Stimulated activated CD8-positive, alpha-beta memory T cell treated with anti-CD3 and anti-CD28 coated beads, Interleukin-7, amount 100 ng/mL, for 4 hours (primary cell): ENCODE measurements around the gene CPED1.

Source experiments
- DNase-seq, 2 donors: peaks; one replicate each; pipeline ENCODE4 v3.0.0-alpha.2; 2020; ENCODE audit warnings: low read depth in 2 of 2

Gene CPED1

GRCh38 chr7:120988591-120989256 lies at the start of gene CPED1:
Gene CPED1, plus strand, starts transcription at chr7:120988711. Its CDS starts 911 bp downstream, at chr7:120989622.
- peak in 1 of 2 donors; percentile 14 for DNase-seq

- no peak for DNase-seq
These were observed 49.2 kb upstream of the CPED1 start for GRCh38 chr7:120939345-120939744.

GRCh38 chr7:120941064-120941463 lies 47.4 kb upstream of the CPED1 start:
- no peak for DNase-seq

- DNase-seq, result no peak
These were observed 46.7 kb upstream of the CPED1 start for GRCh38 chr7:120941856-120942255.

GRCh38 chr7:120942861-120943260 lies 45.6 kb upstream of the CPED1 start:
- DNase-seq, result no peak

GRCh38 chr7:120944826-120945562 lies 43.5 kb upstream of the CPED1 start:
- DNase-seq, result no peak

GRCh38 chr7:120947980-120948379 lies 40.5 kb upstream of the CPED1 start:
- DNase-seq, result no peak

- no peak for DNase-seq
These were observed 39.1 kb upstream of the CPED1 start for GRCh38 chr7:120949393-120949911.

- no peak for DNase-seq
These were observed 38.4 kb upstream of the CPED1 start for GRCh38 chr7:120949998-120950538.

GRCh38 chr7:120950539-120951308 lies 37.8 kb upstream of the CPED1 start, which contains the start of gene ING3:
Gene ING3, plus strand, starts transcription at chr7:120950777. Its CDS starts 120 bp downstream, at chr7:120950897.
- DNase-seq, result peak; percentile 94 to 97

- DNase-seq, result no peak
These were observed 37.2 kb upstream of the CPED1 start for GRCh38 chr7:120951309-120951699.

- DNase-seq, result no peak
These were observed 36.7 kb upstream of the CPED1 start for GRCh38 chr7:120951826-120952225.

GRCh38 chr7:120955577-120956149 lies 32.8 kb upstream of the CPED1 start:
- DNase-seq, result no peak

- DNase-seq, result no peak
These were observed 28.5 kb upstream of the CPED1 start for GRCh38 chr7:120959929-120960484.

GRCh38 chr7:120960714-120961113 lies 27.8 kb upstream of the CPED1 start:
- no peak for DNase-seq

GRCh38 chr7:120961638-120962173 lies 26.8 kb upstream of the CPED1 start:
- DNase-seq, result no peak

- DNase-seq, result no peak
These were observed 24.4 kb upstream of the CPED1 start for GRCh38 chr7:120964088-120964487.

- no peak for DNase-seq
These were observed 21.6 kb upstream of the CPED1 start for GRCh38 chr7:120966961-120967360.

GRCh38 chr7:120973849-120974248 lies 14.7 kb upstream of the CPED1 start:
- no peak for DNase-seq

- DNase-seq, result no peak
These were observed 8.6 kb upstream of the CPED1 start for GRCh38 chr7:120979765-120980499.
